Fibroblast of lung (primary cell): ENCODE results near the gene GPRIN2. TPM values are rescaled to one million over a fixed set of nuclear protein-coding genes. Genes with fewer than 3 reads are reported as not detected.

Experiments used
- DNase-seq, 2 donors: peaks; one replicate each; pipeline versions ENCODE4 v3.0.0 to v3.0.0-alpha.2; 2010; ENCODE audit warnings: low read depth in 2 of 2
- H2AFZ ChIP-seq: 2 replicates; pipeline ENCODE4 v1.5.1; 2012; ENCODE audit warnings: low read length, control low read depth, inconsistent platforms
- H3K27ac ChIP-seq: 2 replicates; pipeline ENCODE4 v1.5.1; 2011; ENCODE audit warnings: low read length, control low read depth; ENCODE audit not compliant: insufficient read depth
- H3K27me3 ChIP-seq: 2 replicates; pipeline ENCODE4 v1.5.1; 2011; ENCODE audit warnings: mild to moderate bottlenecking, low read length; ENCODE audit not compliant: control insufficient read depth, insufficient read depth
- H3K36me3 ChIP-seq: 2 replicates; pipeline ENCODE4 v1.5.1; 2011; ENCODE audit warnings: low read length; ENCODE audit not compliant: control insufficient read depth, insufficient read depth
- H3K4me1 ChIP-seq: 2 replicates; pipeline ENCODE4 v1.5.1; 2011; ENCODE audit warnings: low read length; ENCODE audit not compliant: control insufficient read depth, insufficient read depth; ENCODE audit errors: extremely low read depth
- H3K4me2 ChIP-seq: 2 replicates; pipeline ENCODE4 v1.5.1; 2011; ENCODE audit warnings: low read length, control low read depth; ENCODE audit not compliant: insufficient read depth; ENCODE audit errors: extremely low read depth
- H3K4me3 ChIP-seq, 4 experiments: fragments of 200-600 bp in 1 of 4; sonication (generic) in 1 of 4; replicated peaks in 1 of 4; 2 replicates each; pipeline ENCODE4 v1.5.1; 2011 to 2016; ENCODE audit warnings: low read length in 4 of 4, low read depth in 3 of 4, mild to moderate bottlenecking in 3 of 4, control low read depth in 2 of 4, inconsistent platforms in 1 of 4, mixed read lengths in 1 of 4; ENCODE audit not compliant: insufficient read depth in 1 of 4; ENCODE audit errors: control extremely low read depth in 1 of 4
- H3K79me2 ChIP-seq: 2 replicates; pipeline ENCODE4 v1.5.1; 2012; ENCODE audit warnings: mild to moderate bottlenecking, low read length, inconsistent platforms; ENCODE audit not compliant: control insufficient read depth, insufficient read depth
- H3K9ac ChIP-seq: 2 replicates; pipeline ENCODE4 v1.5.1; 2011; ENCODE audit warnings: mild to moderate bottlenecking, low read length, control low read depth; ENCODE audit not compliant: insufficient read depth
- H3K9me3 ChIP-seq: 2 replicates; pipeline ENCODE4 v1.5.1; 2012; ENCODE audit warnings: low read depth, low read length; ENCODE audit not compliant: control insufficient read depth, insufficient read depth
- H4K20me1 ChIP-seq: 2 replicates; pipeline ENCODE4 v1.5.1; 2011; ENCODE audit warnings: low read length; ENCODE audit not compliant: control insufficient read depth, insufficient read depth; ENCODE audit errors: extremely low read depth
- EZH2 ChIP-seq: IDR thresholded peaks from 2 replicates; pipeline ENCODE4 v1.5.1; 2012; ENCODE audit warnings: low read length, control low read depth, mild to moderate bottlenecking; ENCODE audit errors: missing control alignments
- polyA plus RNA-seq, 2 donors: library from polyadenylated mRNA; depleted of rRNA in 1 of 2; stranded (reverse) in 1 of 2; unstranded in 1 of 2; fragments of >200 nt; gene quantifications; 2 replicates each; pipeline ENCODE4 v1.2.1, GENCODE V29; 2011 to 2012; ENCODE audit warnings: missing spikeins in 1 of 2
- total RNA-seq: library from RNA; depleted of rRNA; stranded (reverse); fragments of >200 nt; gene quantifications from 2 replicates; pipeline ENCODE4 v1.2.1, GENCODE V29; 2014
- TF ChIP-seq, protein P1 (sequence below), 2 donors: IDR thresholded peaks in 1 of 2; conservative IDR thresholded peaks in 1 of 2; 1 replicate in 1 of 2; 2 replicates in 1 of 2; pipeline ENCODE4 v1.5.1; 2011 to 2012; ENCODE audit warnings: low read length in 2 of 2, control low read depth in 1 of 2, inconsistent platforms in 1 of 2, low read depth in 1 of 2, mild to moderate bottlenecking in 1 of 2

GPRIN2 gene
- total and polyA plus RNA-seq, 2 donors (not counting 1 experiment from before 2014, with no cell fraction given): not detected

DNA sequence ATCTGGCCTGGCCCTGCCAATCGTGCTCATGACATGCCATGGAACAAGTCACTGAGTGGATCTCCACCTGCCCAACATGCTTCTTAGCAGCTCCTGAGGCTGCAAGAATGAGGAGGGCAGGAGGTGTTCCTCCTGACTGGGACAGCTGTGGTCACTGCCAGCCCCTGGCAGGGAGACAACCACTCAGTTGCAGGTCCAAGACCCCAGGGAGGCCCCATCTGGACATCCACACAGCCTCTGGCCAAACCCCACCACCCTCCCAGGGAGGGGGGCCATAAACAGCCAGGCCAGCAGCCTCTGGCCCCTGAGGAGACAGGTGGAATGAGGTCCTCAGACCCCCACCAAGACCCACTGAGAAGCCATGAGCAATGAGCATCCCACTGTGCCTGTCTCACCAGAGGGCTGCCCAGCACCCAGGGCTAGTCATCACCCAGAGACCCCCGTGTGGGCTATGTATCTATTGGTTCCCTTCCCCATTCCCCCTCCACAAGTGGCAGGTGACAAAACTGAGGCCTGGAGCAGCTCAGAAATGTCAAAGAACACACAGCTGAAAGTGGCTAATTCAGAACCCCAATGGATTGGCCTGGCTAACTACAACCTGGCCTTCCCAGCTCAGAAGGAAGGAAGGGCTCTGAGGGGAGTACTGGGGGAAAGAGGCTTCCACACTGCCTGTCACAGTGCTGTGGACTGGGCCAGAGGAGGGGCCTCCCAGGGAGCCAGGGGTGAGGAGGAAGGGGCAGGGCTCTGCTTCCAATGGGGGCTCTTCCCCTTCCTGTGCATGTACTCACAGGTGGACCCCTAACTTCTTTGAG, 3.0 kb downstream of the GPRIN2 start:
- no peak overlapping the region for H2AFZ ChIP-seq
- H3K4me1 ChIP-seq: no peaks in the 10 kb centered on the region
- H3K9ac ChIP-seq: no peak overlapping the region
- H3K9me3 ChIP-seq: no peaks in the 10 kb centered on the region
- no peaks in the 10 kb centered on the region for H3K79me2 ChIP-seq
- H3K4me3 ChIP-seq: no peak overlapping the region
- H3K4me2 ChIP-seq: no peak overlapping the region
- TF ChIP-seq, protein P1, sequence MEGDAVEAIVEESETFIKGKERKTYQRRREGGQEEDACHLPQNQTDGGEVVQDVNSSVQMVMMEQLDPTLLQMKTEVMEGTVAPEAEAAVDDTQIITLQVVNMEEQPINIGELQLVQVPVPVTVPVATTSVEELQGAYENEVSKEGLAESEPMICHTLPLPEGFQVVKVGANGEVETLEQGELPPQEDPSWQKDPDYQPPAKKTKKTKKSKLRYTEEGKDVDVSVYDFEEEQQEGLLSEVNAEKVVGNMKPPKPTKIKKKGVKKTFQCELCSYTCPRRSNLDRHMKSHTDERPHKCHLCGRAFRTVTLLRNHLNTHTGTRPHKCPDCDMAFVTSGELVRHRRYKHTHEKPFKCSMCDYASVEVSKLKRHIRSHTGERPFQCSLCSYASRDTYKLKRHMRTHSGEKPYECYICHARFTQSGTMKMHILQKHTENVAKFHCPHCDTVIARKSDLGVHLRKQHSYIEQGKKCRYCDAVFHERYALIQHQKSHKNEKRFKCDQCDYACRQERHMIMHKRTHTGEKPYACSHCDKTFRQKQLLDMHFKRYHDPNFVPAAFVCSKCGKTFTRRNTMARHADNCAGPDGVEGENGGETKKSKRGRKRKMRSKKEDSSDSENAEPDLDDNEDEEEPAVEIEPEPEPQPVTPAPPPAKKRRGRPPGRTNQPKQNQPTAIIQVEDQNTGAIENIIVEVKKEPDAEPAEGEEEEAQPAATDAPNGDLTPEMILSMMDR (conservative IDR thresholded peaks at IDR 0.05 in 1 of 2, IDR thresholded peaks at IDR 0.05 in 1 of 2; ENCODE audit: low read depth in 1 of 2, low read length in 2 of 2): no peak
- TF ChIP-seq EZH2: peak; percentile 57
- no peaks in the 10 kb centered on the region for H3K36me3 ChIP-seq
- no peak for DNase-seq
- peaks cover 48% of the 10 kb centered on the region for H3K27me3 ChIP-seq
- H3K27ac ChIP-seq: no peak overlapping the region
- no peaks in the 10 kb centered on the region for H4K20me1 ChIP-seq

DNA sequence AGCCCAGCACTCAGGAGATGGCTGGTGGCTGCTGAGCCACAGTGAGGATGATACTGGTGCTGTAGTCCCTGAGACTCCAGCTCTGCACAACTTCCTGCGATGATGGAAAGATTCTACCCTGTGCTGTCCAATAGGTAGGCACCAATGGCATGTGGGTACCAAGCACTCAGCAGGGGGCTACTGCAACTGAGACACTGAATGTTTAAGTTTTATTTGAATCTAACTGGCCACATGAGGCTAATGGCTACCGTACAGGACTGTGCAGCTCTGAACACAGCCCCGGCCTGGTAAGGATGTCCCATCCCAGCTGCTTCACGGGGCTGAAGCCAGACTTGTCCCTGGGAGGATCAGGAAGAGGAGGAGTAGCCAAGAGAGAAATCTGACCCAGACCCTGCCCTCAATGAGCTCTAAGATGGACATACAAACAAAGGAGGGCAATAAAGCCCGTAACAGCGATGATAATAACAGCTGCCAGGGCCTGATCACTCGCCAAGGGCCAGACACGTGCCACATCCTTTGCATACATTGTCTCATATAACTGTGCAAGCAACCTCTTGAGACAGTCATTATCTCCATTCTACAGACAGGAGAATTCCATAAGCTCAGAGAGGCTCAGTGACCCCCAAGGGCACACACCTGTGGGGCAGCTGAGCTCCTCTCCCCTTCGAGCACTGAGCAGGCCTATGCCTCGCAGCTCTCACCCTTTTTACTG, 3.8 kb downstream of the GPRIN2 start:
- Histone ChIP-seq H3K27me3 (peaks cover 45% of the 10 kb centered on the region), H3K9ac (no peak overlapping the region)
- TF ChIP-seq, protein P1 (conservative IDR thresholded peaks at IDR 0.05 in 1 of 2, IDR thresholded peaks at IDR 0.05 in 1 of 2; ENCODE audit: low read depth in 1 of 2, low read length in 2 of 2): no peak
- no peak for TF ChIP-seq EZH2

DNA sequence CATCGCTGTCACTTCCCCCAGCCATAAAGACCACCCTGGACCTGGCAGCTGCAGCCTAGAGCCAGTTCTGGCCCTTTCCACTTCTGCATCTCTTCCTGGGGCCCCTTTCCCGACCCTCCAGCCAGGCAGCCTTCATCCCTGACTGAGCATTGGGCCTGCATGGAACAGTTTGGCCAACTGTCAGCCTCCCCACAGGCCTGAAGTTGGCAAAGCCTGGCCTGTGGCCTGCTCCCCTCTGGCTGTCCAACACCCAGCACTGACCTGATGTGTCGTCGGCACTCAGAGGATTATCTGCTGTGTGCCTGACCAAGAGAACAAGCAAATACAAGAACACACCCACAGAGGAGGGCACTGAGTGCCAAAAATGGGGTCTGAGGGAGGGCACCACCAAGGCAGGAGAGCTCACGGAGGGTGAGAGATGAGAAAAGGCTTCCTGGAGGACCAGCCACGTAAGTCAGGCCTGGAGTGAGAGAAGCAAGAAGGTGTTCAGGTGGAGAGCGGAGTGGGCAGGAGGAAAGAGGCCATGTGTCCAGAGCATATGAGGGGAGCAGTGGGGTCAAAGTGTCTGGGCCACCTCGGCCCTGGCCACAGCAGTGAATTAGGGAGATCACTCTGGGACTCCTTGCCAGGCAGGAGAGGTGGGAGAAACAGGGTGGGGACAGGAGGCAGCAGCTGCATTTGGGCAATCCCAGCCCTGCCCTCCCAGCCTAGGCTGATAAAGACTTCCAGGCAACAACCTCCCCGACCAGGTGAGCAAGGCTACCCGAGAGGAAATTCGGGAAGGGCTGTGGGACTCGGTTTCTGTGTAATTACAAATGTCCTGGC, 4.5 kb downstream of the GPRIN2 start:
- Histone ChIP-seq H3K9me3 (no peaks in the 10 kb centered on the region), H3K36me3 (no peaks in the 10 kb centered on the region), H3K79me2 (no peaks in the 10 kb centered on the region), H2AFZ (no peak overlapping the region), H3K4me2 (no peak overlapping the region), H3K27ac (no peak overlapping the region), H3K27me3 (peaks cover 38% of the 10 kb centered on the region), H3K4me1 (no peaks in the 10 kb centered on the region), H3K9ac (no peak overlapping the region), H4K20me1 (no peaks in the 10 kb centered on the region), H3K4me3 (no peak overlapping the region)
- DNase-seq: no peak
- TF ChIP-seq, protein P1 (conservative IDR thresholded peaks at IDR 0.05 in 1 of 2, IDR thresholded peaks at IDR 0.05 in 1 of 2; ENCODE audit: low read depth in 1 of 2, low read length in 2 of 2): no peak

More for the DNA sequence above, 3.8 kb downstream of the GPRIN2 start:
- H3K4me3 ChIP-seq: no peak overlapping the region
- H3K4me2 ChIP-seq: no peak overlapping the region
- no peak overlapping the region for H3K27ac ChIP-seq
- no peak overlapping the region for H2AFZ ChIP-seq
- no peaks in the 10 kb centered on the region for H3K79me2 ChIP-seq
- H3K9me3 ChIP-seq: no peaks in the 10 kb centered on the region
- H3K36me3 ChIP-seq: no peaks in the 10 kb centered on the region
- no peaks in the 10 kb centered on the region for H3K4me1 ChIP-seq
- DNase-seq: no peak
- H4K20me1 ChIP-seq: no peaks in the 10 kb centered on the region
